Measurements from ENCODE around the gene TPMT.
A peak's percentile ranks its signal among the peaks of the same experiment; 100 is the strongest.

The TPMT gene

DNA sequence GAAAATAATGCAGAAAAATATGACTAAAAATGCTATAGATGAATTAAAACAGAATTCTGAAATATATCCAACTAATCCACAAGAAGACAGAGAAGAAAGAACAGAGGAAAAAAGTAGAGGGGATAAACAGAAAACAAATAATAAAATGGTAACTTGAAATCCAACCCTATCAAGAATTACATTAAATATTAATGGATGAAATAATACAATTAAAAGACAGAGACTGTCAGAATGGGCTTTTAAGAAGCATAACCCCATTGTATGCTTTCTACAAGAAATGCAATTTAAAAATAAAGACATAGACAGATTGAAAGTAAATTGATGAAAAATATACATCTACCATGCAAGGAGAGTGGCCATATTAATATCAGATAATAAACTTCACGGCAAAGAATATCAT, 47.8 kb downstream of the TPMT start:
- DNase-seq: no peak

- no peak for DNase-seq
Observed at GRCh38 chr6:18102783-18103509, 51.9 kb downstream of the TPMT start.

DNA sequence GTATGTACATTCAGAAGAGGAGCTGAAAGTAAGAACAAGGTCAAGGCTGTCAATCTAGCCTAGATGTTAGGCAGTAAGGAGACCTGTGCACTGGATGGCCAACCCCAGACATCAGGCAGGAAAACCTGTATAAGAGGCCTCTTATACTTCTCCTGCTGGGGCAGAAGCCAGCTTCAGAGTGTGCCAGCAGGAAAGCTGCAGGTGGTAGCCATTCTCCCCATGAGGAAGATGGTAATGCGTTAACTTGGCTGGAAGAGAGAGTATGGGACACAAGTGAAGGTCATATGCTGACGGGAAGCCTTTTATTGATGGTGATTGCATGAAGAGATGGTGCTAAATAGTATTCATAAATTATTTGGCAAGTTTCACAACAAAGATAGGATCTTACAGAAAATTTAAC, 53.0 kb downstream of the TPMT start:
- no peak for DNase-seq

GRCh38 chr6:18101271-18101670, 53.6 kb downstream of the TPMT start:
- DNase-seq: no peak

DNA sequence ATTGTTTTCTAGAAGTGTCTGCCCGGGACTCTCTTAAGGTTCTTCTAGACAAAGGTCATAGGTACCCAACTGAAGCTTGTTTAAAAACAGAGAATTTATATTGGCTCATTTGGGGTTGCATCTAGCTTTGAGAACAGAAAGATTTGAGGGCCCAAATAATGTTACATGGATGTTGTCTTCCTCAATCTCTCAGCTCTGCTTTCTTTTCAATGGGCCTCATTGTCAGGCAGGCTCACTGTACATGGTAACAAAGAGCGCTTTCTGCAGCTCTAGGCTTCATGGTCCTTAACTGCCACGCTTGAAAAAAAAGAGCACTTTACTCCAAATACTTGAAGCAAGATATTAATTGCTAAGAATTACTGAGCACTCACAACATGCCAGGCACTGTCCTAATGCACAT, 54.6 kb downstream of the TPMT start:
- peak; percentile 26 to 86 for DNase-seq

DNA sequence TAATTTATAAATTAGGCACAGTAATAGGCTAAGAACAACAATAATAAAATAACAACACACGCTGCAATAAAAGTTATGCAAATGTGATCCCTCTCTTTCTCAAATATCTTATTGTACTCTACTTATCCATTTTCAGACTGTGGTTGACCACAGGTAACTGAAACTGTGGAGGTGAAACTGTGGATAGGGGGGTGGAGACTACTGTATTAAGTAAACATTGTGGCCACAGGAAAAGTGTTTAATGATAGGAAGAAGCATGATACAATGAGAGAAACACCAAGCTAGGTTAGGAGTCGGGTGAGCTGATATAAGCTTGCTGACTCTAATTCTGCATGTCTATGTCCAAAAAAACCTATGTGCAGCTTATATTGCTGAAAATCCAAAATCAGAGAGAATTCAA, 55.4 kb downstream of the TPMT start:
- DNase-seq: no peak

- DNase-seq: no peak
Observed at GRCh38 chr6:18096423-18096822, 58.5 kb downstream of the TPMT start.

DNA sequence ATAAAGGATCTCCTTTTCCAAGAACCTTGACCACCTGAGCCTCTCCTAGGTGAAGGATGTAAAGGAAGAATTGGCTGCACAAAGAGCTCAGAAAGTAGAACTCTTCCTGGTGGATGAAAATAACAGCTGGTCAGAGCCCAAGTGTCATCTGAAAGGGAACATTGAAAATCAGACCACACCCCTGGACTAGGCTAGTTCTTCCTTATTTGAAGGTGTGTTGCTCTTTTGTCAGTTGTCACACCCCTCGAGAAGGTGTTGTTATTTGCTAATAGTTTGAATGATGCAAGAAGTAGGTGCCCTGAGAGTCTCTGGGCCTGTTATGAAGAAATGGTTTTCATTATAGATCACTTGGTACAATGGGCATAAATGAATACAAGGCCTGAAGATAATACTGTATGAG, 63.5 kb downstream of the TPMT start:
- no peak for DNase-seq

DNA sequence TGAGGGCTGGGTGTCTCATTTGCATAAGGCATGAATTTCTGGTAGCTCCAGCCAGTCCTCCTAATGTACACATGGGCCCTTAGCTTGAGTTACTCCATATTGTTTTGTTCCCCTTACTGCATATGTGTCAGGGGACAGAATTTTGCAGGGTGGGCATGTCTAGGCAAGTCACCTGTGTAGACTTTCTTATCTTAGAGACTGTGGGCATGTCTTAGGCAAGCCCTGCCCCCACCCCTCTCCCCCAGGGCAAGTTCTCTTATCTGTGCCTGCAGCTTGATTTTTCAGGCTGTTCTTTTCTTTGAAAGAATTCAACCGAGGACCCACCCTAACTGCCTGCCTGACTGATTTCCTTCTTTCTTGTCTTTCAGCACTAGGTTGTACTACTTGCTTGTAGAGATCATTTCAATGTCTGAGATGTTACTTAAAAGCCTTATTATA, 64.5 kb downstream of the TPMT start:
- DNase-seq: no peak

DNA sequence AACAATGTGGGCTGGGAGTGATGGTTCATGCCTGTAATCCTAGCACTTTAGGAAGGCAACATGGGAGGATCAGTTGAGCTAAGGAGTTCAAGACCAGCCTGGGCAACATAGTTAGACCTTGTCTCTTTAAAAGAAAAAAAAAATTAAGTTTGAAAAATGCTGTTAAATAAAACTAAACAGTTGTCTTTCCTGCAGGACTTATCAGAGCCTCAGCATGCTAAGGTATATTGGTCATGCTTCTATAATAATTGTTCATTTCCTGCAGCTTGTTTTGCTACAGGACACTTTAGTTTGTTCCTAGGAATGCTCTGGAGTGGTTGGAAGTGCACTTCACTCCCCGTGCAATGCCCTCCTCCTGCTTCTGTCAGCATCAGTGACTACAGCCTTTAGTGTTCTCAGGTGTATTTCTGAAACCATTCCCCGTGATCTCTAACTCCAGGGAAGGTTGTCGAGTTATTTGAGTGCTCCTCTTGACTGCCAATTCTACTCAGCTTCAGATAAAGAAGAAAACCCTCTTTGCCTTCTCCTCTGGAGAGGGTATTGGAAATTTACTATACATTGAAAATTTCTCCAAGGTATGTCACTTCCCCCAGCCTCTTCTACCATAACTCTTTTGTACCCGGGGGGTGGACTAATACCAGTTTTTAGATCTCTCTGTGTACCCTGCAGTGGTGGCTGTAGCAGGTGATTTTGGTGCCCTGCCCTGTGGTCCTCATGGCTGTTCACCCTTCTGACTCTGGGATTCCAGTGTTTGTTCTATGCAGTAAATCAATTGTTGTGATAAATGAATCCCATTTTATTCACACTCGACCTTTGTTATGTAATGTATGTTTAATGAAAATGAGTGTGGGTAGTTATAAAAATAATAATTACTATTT, 66.2 kb downstream of the TPMT start:
- DNase-seq: no peak

DNA sequence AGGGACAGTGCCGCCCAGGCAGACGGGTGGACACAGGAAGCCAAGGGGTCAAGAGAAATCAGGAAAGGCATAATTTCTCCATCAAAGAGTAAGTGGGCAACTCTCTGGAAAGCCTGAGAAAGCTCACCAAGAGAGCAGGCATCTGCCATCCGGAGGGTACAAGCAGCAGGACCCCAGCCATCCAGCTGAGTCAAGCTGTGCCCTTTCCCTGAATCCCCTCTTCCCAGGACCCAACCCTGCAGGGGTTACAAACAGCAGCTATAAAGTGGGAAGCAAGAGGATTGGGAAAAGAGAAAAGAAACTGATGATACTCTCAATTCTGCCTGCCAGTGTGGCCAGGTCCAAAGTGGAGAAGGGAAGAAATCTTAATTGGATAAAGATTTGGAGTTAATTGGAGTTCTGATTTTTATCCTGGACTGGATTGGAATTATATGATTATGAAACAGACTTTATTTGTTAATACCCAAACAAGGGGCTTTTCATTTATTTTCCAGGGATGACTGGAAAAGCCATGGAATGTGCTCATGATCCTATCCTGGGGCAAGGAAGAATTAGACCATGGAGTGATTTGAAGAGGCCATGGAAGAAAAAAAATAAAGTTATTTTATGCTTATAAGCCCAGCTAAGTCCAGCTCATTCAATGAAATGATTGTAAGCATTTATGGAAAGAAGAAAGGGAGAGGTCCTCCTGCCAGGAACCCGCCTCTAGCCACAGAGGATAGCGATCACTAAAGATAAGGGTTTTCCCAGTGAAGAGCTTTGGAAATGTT, 67.3 kb downstream of the TPMT start:
- no peak for DNase-seq

- no peak for DNase-seq
Observed at GRCh38 chr6:18081025-18081668, 73.7 kb downstream of the TPMT start.

- DNase-seq: no peak
Observed at GRCh38 chr6:18080544-18080943, 74.3 kb downstream of the TPMT start.

- no peak for DNase-seq
Observed at GRCh38 chr6:18078866-18079265, 76.0 kb downstream of the TPMT start.
